ENCODE results near the gene PBXIP1.

- no peak for TF ChIP-seq EZH2phosphoT487 (IDR thresholded peaks at IDR 0.05; ENCODE audit: insufficient read depth, low read depth)
- TF ChIP-seq EZH2 (IDR thresholded peaks at IDR 0.05; ENCODE audit: insufficient read depth, poor library complexity, severe bottlenecking), result no peak
Observed at GRCh38 chr1:154968731-154969130, 12.8 kb upstream of the PBXIP1 start.

Measured in GM23248 (cell line).